DND-41 (cell line): ENCODE measurements around the gene VIL1.

ENCODE experiments used
- CTCF ChIP-seq: IDR thresholded peaks from 2 replicates; pipeline ENCODE4 v1.5.1; 2012; ENCODE audit warnings: borderline replicate concordance, low read length, moderate library complexity, mild to moderate bottlenecking; ENCODE audit not compliant: poor library complexity, severe bottlenecking; ENCODE audit errors: extremely low read depth
- EZH2 ChIP-seq: IDR thresholded peaks from 3 replicates; pipeline ENCODE4 v1.6.1; 2012; ENCODE audit warnings: borderline replicate concordance, low read depth, mild to moderate bottlenecking, moderate library complexity, low read length, inconsistent platforms; ENCODE audit not compliant: severe bottlenecking

GRCh38 chr2:218434456-218434855, 15.5 kb downstream of the VIL1 start:
- TF ChIP-seq CTCF (no peak), EZH2 (no peak)
